ENCODE measurements around the gene SUV39H1. TPM values are rescaled to one million over a fixed set of nuclear protein-coding genes. Genes with fewer than 3 reads are reported as not detected.
"Not testable (repeated sequence)": the region's sequence is repeated elsewhere in the genome, so short reads cannot be mapped to it uniquely, and the experiment has no call there.

SUV39H1 gene
- polyA plus RNA-seq, 1 of the 3 experiments (the other 2 are of a cell fraction), result 8.5 TPM

- Histone ChIP-seq H3K4me1 (ENCODE audit: control insufficient read depth in 1 of 2, insufficient read depth in 2 of 2, low read depth in 1 of 2, low read length in 1 of 2) (peaks cover 0 to 7% of the 10 kb centered on the region in 2 experiments; a peak in 1 of 4 replicates), H3K9me2 (no peaks in the 10 kb centered on the region), H3K4me3 (ENCODE audit: low read depth in 2 of 2, low read length in 1 of 2) (peak overlapping the region; percentile 60 to 73), H3K4me2 (peak overlapping the region; percentile 77; the same call in 1 of the 2 replicates), H3K36me3 (replicated peaks in 1 of 2; ENCODE audit: control insufficient read depth in 1 of 2, insufficient read depth in 2 of 2, low read length in 1 of 2) (no peaks in the 10 kb centered on the region), H3K27me3 (ENCODE audit: insufficient read depth) (peaks cover 11% of the 10 kb centered on the region; the same call in 1 of the 2 replicates), H3K79me2 (ENCODE audit: insufficient read depth) (no peaks in the 10 kb centered on the region), H2AFZ (ENCODE audit: low read depth) (no peak overlapping the region), H3K9ac (no peak overlapping the region), H3F3A (replicated peaks; ENCODE audit: insufficient read depth) (no peaks in the 10 kb centered on the region), H3K9me3 (no peaks in the 10 kb centered on the region), H3K27ac (ENCODE audit: low read depth in 2 of 2, low read length in 1 of 2) (no peak overlapping the region), H4K20me1 (ENCODE audit: insufficient read depth) (no peaks in the 10 kb centered on the region)
- POLR2A ChIA-PET, result no interaction called here
- DNase-seq, result no peak
- WGBS (ENCODE audit: low lambda C conversion rate), result 38% methylated on average over 10 of the region's 10 CpGs
- CTCF ChIA-PET, result interaction anchor here (0.7 kb wide), 1 partner anchor 220 kb away, joined by 5 read pairs; the partner anchor contains the start of genes PQBP1 and TIMM17B
- TF ChIP-seq ELF1 (IDR thresholded peaks at IDR 0.05), result no peak
- TF ChIP-seq SMC3 (IDR thresholded peaks at IDR 0.05; ENCODE audit: low read depth, low read length), result no peak
- TF ChIP-seq POLR2AphosphoS5 (IDR thresholded peaks at IDR 0.05; ENCODE audit: low read depth, low read length), result no peak
- TF ChIP-seq EZH2phosphoT487 (IDR thresholded peaks at IDR 0.05; ENCODE audit: borderline replicate concordance, low read depth), result no peak
- TF ChIP-seq SIN3A (IDR thresholded peaks at IDR 0.05; ENCODE audit: borderline replicate concordance, low read depth, low read length), result no peak
- TF ChIP-seq USF1 (IDR thresholded peaks at IDR 0.05; ENCODE audit: borderline replicate concordance, low read depth), result no peak
- TF ChIP-seq IRF3 (IDR thresholded peaks at IDR 0.05; ENCODE audit: low read depth, low read length), result no peak
- TF ChIP-seq EP300 (IDR thresholded peaks at IDR 0.05; ENCODE audit: borderline replicate concordance in 1 of 2, low read depth in 1 of 2, low read length in 1 of 2), result no peak
- no peak for TF ChIP-seq FOXJ3 (CRISPR knock-in tag; IDR thresholded peaks at IDR 0.05)
- TF ChIP-seq MXI1 (IDR thresholded peaks at IDR 0.05; ENCODE audit: low read depth, low read length), result no peak
- TF ChIP-seq PBX3 (IDR thresholded peaks at IDR 0.05), result no peak
- no peak for TF ChIP-seq USF2 (IDR thresholded peaks at IDR 0.05; ENCODE audit: borderline replicate concordance, low read depth, low read length)
- no peak for TF ChIP-seq RFX5 (IDR thresholded peaks at IDR 0.05; ENCODE audit: low read length)
- no peak for TF ChIP-seq MEF2A (IDR thresholded peaks at IDR 0.05; ENCODE audit: borderline replicate concordance, low read depth)
- TF ChIP-seq TEAD4 (IDR thresholded peaks at IDR 0.05; ENCODE audit: borderline replicate concordance, insufficient read depth), result no peak
- no peak for TF ChIP-seq RXRA (IDR thresholded peaks at IDR 0.05; ENCODE audit: borderline replicate concordance, low read depth)
Observed at GRCh38 chrX:48677516-48677915, 19.0 kb upstream of the SUV39H1 start.

GRCh38 chrX:48680467-48680866 is 16.1 kb upstream of the SUV39H1 start:
- H3K4me1 ChIP-seq (ENCODE audit: control insufficient read depth in 1 of 2, insufficient read depth in 2 of 2, low read depth in 1 of 2, low read length in 1 of 2); H3K27ac ChIP-seq (ENCODE audit: low read depth in 2 of 2, low read length in 1 of 2); H3K4me3 ChIP-seq (ENCODE audit: low read depth in 2 of 2, low read length in 1 of 2); H4K20me1 ChIP-seq (ENCODE audit: insufficient read depth); H3F3A ChIP-seq (replicated peaks; ENCODE audit: insufficient read depth); POLR2A ChIA-PET; DNase-seq; H3K9ac ChIP-seq; H3K9me2 ChIP-seq; H3K36me3 ChIP-seq (replicated peaks in 1 of 2; ENCODE audit: control insufficient read depth in 1 of 2, insufficient read depth in 2 of 2, low read length in 1 of 2); H3K79me2 ChIP-seq (ENCODE audit: insufficient read depth); H3K9me3 ChIP-seq; H3K4me2 ChIP-seq; CTCF ChIA-PET; H2AFZ ChIP-seq (ENCODE audit: low read depth): not testable (repeated sequence)
- peaks cover 38% of the 10 kb centered on the region for H3K27me3 ChIP-seq (ENCODE audit: insufficient read depth)
- WGBS (ENCODE audit: low lambda C conversion rate), result 24% methylated on average over 2 of the region's 2 CpGs

- CTCF ChIA-PET, result not testable (repeated sequence)
Observed at GRCh38 chrX:48680925-48681324, 15.6 kb upstream of the SUV39H1 start.

More at GRCh38 chrX:48680925-48681324, 15.6 kb upstream of the SUV39H1 start:
- WGBS (ENCODE audit: low lambda C conversion rate), result 31% methylated on average over 3 of the region's 6 CpGs
- H3K79me2 ChIP-seq (ENCODE audit: insufficient read depth); H3K9ac ChIP-seq; H3K9me2 ChIP-seq; H4K20me1 ChIP-seq (ENCODE audit: insufficient read depth); H3K4me2 ChIP-seq; H3F3A ChIP-seq (replicated peaks; ENCODE audit: insufficient read depth); H3K27ac ChIP-seq (ENCODE audit: low read depth in 2 of 2, low read length in 1 of 2); H2AFZ ChIP-seq (ENCODE audit: low read depth); H3K4me3 ChIP-seq (ENCODE audit: low read depth in 2 of 2, low read length in 1 of 2); H3K4me1 ChIP-seq (ENCODE audit: control insufficient read depth in 1 of 2, insufficient read depth in 2 of 2, low read depth in 1 of 2, low read length in 1 of 2); DNase-seq; POLR2A ChIA-PET; H3K9me3 ChIP-seq; H3K36me3 ChIP-seq (replicated peaks in 1 of 2; ENCODE audit: control insufficient read depth in 1 of 2, insufficient read depth in 2 of 2, low read length in 1 of 2): not testable (repeated sequence)
- peaks cover 38% of the 10 kb centered on the region for H3K27me3 ChIP-seq (ENCODE audit: insufficient read depth)

Data from SK-N-SH (cell line).